ENCODE results near the gene DAGLA. TPM values are rescaled to one million over a fixed set of nuclear protein-coding genes. Genes with fewer than 3 reads are reported as not detected.

Gene DAGLA
- total RNA-seq, 1 donor from 2014 or later, result 6.0 TPM

DNA sequence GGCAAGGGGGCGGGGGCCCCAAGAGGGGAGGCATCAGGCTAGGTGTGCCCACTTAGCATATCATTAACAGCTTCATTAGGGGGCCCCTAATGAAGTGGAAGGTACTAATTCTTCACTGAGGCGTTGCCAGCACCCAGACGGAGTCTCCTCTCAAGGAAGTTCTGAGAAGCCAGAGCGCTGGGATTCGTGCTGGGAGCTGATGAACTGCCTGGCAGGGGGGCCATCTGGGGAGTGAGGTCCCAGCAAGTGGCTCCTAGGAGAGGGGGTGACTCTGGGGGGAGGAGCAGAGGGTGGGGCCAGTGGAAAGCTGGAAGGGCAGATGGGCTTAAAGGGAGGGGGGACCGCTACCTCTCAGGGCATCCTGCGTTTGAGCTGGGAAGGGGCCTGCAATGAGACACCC, 29.8 kb downstream of the DAGLA start:
- H3K9me3 ChIP-seq, result no peaks in the 10 kb centered on the region
- no peaks in the 10 kb centered on the region for H3K4me1 ChIP-seq
- no peaks in the 10 kb centered on the region for H3K27me3 ChIP-seq
- H3K36me3 ChIP-seq, result no peaks in the 10 kb centered on the region
- intact Hi-C loops (cut with DNase I), result no loop called here
- ATAC-seq (no peak), DNase-seq (no peak)
- no peak overlapping the region for H3K4me3 ChIP-seq
- no peak overlapping the region for H3K27ac ChIP-seq
- TF ChIP-seq CTCF (IDR thresholded peaks at IDR 0.05), result no peak

DNA sequence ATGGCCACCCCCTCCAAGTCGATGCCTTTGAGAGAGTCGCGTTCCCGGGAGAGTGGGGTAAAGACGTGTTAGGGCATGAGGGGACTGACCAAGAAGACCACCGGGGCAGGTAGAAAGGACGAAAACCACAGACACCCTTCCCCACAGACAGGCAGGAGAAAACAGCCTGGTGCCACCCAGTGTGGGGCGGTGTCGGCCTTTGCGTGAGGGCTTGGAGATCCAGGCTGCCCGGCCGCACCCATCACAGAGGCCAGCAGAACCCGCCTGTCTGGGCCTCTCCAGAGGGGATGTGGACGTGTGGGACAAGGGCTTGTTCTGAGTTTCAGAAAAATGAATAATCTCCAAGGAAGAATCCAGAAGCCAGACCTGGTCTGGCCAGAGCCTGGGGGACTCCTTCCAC, 30.8 kb downstream of the DAGLA start:
- H3K9me3 ChIP-seq, result no peaks in the 10 kb centered on the region
- H3K36me3 ChIP-seq, result no peaks in the 10 kb centered on the region
- no peak overlapping the region for H3K27ac ChIP-seq
- H3K4me3 ChIP-seq, result no peak overlapping the region
- no peak for ATAC-seq
- no peak for DNase-seq
- H3K27me3 ChIP-seq, result no peaks in the 10 kb centered on the region
- TF ChIP-seq CTCF (IDR thresholded peaks at IDR 0.05), result no peak
- intact Hi-C loops (cut with DNase I), result no loop called here
- H3K4me1 ChIP-seq, result no peaks in the 10 kb centered on the region

DNA sequence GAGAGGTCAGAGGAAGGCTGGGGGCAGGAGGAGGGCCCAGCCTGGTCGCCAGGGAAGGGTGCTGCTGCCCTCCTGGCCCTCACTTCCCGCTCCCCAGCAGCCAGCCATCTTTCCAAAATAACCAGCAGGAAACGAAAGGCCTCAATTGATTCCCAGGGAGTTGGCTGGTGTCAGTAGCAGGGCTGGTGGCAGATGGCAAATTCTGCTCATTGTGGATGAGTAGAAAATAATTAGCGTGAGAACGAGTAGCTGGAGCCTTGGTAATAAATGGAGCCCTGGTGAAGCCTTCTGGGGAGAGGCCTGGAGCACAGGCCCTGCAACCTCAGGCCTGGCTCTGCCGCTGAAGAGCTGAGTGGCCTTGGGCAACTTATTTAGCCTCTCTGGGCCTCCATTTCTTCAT, 31.3 kb downstream of the DAGLA start:
- Histone ChIP-seq H3K27me3 (no peaks in the 10 kb centered on the region), H3K36me3 (no peaks in the 10 kb centered on the region), H3K4me1 (no peaks in the 10 kb centered on the region), H3K27ac (no peak overlapping the region), H3K9me3 (no peaks in the 10 kb centered on the region), H3K4me3 (no peak overlapping the region)
- intact Hi-C loops (cut with DNase I), result no loop called here
- no peak for ATAC-seq
- DNase-seq, result no peak
- no peak for TF ChIP-seq CTCF (IDR thresholded peaks at IDR 0.05)

GRCh38 chr11:61712314-61712713, 32.1 kb downstream of the DAGLA start:
- TF ChIP-seq CTCF (IDR thresholded peaks at IDR 0.05), result no peak
- Histone ChIP-seq H3K4me1 (no peaks in the 10 kb centered on the region), H3K9me3 (no peaks in the 10 kb centered on the region), H3K27ac (no peak overlapping the region), H3K27me3 (no peaks in the 10 kb centered on the region), H3K36me3 (no peaks in the 10 kb centered on the region), H3K4me3 (no peak overlapping the region)
- ATAC-seq, result no peak
- intact Hi-C loops (cut with DNase I), result no loop called here
- DNase-seq, result no peak

GRCh38 chr11:61712846-61713245, 32.7 kb downstream of the DAGLA start:
- H3K27ac ChIP-seq, result no peak overlapping the region
- H3K4me1 ChIP-seq, result peaks cover under 1% of the 10 kb centered on the region
- H3K4me3 ChIP-seq, result no peak overlapping the region
- DNase-seq (no peak), ATAC-seq (no peak)
- H3K36me3 ChIP-seq, result no peaks in the 10 kb centered on the region
- no peaks in the 10 kb centered on the region for H3K9me3 ChIP-seq
- TF ChIP-seq CTCF (IDR thresholded peaks at IDR 0.05), result no peak
- intact Hi-C loops (cut with DNase I), result no loop called here
- H3K27me3 ChIP-seq, result no peaks in the 10 kb centered on the region

DNA sequence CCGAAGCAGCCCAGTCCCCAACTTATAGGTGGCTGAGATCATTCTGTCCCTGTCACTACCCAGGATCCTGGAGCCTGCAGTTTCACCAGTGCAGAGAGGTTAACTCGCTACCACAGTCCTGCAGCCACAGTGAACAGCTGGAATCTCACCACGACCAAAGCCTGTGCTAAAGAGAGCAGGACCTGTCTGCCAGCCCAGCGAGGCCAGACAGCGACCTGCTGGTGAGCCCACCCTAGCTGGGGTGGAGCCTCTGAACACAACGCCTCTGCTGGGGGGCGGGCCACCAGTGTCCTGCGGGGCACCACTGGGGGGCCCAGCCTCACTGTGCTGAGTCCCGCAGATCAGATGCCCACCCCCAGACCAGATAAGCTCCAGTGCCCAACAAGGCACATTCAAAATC, 33.3 kb downstream of the DAGLA start:
- no peaks in the 10 kb centered on the region for H3K9me3 ChIP-seq
- ATAC-seq (no peak), DNase-seq (no peak)
- H3K27me3 ChIP-seq, result no peaks in the 10 kb centered on the region
- no peak overlapping the region for H3K27ac ChIP-seq
- no peak for TF ChIP-seq CTCF (IDR thresholded peaks at IDR 0.05)
- no peaks in the 10 kb centered on the region for H3K36me3 ChIP-seq
- intact Hi-C loops (cut with DNase I), result no loop called here
- H3K4me1 ChIP-seq, result peaks cover 5% of the 10 kb centered on the region
- no peak overlapping the region for H3K4me3 ChIP-seq

Data from upper lobe of right lung (tissue), 1 donor.